ENCODE data around the gene AP2B1. TPM values are rescaled to one million over a fixed set of nuclear protein-coding genes. Genes with fewer than 3 reads are reported as not detected.
A peak's percentile ranks its signal among the peaks of the same experiment; 100 is the strongest.
"Not testable (repeated sequence)": the region's sequence is repeated elsewhere in the genome, so short reads cannot be mapped to it uniquely, and the experiment has no call there.

The AP2B1 gene
- total RNA-seq (2014; rRNA removed), result 75.3 and 100 TPM in 2 replicates
- polyA plus RNA-seq (2012), result 115 TPM

DNA sequence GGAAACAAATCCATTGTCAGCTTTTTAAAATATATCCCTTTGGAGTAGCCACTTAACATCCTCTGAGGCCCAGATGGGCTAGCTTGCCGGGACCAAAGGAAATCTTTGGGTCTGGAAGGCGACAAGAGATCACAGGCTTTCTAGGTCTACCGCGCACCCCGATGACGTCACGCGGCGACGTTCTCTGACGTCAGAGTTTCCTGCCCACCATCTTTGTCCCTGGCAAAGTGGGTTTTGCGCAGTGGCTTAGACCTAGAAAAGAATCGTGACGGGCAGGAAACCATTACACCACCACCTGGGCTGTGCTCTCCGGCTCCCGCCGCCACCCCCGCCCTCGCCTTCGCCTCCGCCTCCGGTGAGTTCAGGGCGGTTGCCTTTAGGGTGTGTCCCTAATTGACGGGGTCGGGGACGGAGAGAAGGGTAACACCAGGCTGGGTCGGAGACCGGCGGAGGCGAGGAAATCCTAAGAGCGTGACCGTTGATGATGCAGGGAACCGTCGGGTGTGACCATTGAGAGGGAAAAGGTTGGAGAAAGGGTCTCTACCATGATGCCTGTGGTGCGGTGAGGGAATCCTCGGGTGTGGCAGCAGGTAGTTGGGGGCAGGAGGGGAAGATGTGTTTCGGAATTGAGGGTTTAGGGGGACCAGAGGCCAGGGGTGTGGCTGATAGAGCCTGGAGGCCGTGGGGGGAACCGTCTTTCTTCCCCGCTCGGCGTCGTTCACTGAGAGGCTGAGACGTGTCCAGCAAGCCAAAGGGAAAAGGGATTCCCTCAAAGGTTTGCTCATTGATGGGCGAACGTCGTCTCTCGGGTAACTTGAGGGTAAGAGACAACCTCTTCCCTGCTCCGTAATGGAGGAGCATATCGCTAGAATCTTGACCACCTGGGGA, at the start of gene AP2B1:
Gene AP2B1, plus strand, starts transcription at position 249 of the 888 bp plus-strand sequence. CDS start 6,709 bp downstream, outside the sequence.
- peak; percentile 94 for DNase-seq (ENCODE audit: low read depth)

DNA sequence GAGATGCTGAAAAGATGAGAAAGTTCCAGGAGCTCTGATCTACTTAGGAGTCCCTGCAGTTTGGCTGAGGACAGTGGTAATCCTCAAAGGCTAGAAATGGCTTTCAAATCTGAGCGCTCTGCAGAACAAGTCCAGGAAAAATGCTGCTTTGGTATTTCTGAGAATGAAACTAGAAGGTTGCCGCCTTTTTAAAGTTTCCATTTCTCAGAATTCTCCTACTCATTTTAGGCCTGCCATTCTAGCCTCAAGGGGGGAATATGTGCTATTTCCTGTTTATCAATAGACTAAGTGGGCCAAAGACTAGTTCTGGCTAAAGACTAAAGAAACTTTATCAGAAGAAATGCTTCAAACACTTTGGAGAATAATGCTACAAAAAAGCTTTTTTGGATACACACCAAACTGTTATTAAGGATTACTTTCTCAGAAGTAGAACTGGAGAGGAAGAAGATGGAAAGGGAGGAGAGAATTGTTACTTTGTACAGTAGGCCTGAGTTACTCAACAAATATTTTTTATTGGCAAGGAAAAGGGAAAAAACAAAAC, 49.5 kb upstream of the AP2B1 start, which contains the start of gene SLFN12L:
Gene SLFN12L, minus strand, starts transcription at position 78 of the 541 bp plus-strand sequence. CDS start 15,314 bp downstream, outside the sequence.
- no peak for DNase-seq (ENCODE audit: low read depth)

DNA sequence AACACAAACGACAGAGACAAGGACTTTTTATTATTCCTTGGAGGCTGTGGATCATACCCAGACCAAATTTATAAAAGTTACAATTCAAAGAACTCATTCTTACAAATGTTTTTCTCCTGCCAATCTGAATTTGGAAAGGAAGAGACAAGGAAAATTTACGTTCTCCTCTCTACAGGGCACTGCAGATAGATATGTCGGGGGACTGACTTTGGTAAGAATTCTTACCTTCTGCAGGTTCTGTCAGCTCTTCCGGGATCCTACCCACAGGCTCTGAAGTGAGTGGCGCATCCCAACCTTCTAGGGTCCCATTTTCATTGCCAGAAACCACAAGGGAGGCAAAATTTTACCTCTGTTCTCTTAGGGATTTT, 47.5 kb upstream of the AP2B1 start:
- no peak for DNase-seq (ENCODE audit: low read depth)

DNA sequence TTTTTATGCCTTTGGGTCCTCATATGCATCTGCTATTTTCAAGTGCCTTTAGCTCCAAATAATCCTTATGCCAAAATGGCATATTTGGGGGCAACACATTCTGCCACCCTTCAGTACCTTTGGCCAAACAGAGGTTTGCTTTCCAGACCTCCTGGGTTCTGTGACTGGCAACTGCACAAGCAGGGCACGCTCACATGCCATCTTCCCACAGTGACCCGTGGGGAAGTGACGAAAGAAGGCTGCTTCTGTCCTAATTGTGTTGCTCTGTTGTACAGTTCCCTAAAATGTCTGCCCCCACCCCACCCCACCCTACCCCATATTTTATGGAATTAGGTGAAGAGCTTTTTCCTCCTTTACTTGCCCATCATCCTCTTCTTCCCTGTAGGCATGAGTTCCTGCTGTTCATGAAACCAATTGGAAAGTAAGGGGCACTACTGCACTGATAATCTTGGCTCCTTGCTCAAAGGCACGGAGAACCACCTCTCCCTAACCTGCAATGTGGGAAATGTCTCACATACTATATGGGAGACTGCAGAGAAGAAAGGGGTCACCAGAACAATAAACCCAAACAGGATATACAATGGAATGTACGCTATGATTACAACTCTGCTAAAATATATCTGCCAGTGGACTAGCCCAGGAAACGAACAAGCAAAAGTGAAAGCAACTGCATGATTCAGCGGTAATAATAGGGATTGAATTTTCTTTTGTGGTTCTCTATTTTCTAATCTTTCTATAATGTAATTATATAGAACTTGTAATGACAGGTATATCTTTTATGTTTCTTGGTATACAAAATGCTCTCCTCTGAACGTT, 46.3 kb upstream of the AP2B1 start:
- peak; percentile 38 for DNase-seq (ENCODE audit: low read depth)

DNA sequence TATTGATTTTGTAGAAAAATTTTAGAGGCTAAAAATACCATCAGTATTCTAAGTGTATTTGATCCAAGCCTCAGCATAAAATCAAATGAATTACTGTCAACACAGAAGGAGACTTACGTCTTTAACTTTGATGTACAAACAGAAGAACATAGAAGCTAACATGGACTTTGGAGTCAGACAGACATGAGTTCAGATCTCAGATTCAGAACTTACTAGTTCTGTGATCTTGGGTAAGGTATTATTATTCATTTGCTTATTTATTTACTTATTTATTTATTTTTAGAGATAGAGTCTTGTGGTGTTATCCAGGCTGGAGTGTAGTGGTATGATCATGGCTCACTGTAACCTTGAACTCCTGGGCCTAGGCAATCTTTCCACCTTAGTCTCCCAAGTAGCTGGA, 45.7 kb upstream of the AP2B1 start:
- no peak for DNase-seq (ENCODE audit: low read depth)

DNA sequence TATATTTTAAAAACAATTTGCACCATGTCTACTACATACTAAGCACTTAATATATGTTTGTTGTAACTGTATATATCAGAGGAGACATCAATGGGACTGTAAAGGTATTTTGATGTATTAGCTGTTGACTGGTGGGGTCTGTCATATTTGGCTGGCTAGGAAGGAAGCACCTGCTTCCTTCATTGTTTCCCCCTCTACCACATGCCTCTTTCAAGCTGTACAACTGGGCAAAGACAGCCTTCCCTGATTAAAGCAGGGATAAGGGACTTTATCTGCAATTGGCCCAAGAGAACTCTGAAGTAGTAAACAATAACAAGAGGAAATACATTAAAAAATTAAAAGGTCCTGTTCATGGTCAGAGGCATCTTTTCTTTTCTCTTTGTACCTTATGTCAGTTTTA, 44.1 kb upstream of the AP2B1 start:
- DNase-seq (ENCODE audit: low read depth), result no peak

DNA sequence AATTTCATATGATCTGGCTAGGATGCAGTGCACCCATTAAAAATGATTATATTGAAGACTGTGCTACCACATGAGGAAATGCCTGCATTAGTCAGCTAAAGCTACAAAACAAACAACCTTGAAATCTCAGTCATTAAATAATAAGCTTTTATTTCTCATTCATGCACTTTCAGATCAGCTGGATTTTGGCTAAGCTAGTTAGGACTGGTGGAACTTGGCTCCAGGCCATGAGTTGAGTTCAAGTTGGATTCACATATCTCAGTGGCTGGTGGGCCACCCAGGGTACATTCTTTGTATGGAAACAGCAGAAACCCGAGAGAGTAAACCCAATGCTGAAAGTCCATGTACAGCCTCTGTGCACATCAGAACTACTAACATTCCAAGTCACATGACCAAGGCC, 43.3 kb upstream of the AP2B1 start:
- no peak for DNase-seq (ENCODE audit: low read depth)

DNA sequence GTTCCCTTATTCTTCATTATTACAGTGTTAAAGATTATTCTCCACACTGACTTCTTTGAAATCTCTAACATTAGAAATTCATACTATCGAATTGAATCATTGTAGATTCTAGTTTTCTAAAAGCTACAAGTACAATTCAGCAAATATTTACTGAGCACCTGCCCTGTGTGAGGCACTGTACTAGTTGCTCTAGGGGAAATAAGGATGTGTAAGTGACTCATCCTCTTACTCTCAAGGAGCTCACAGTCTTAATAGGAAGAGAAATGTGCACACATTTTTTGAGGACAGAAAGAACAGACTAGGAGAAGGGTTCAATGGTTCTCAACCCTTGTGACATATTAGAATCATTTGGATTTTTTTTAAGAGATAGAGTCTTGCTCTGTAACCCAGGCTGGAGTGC, 42.0 kb upstream of the AP2B1 start:
- no peak for DNase-seq (ENCODE audit: low read depth)

DNA sequence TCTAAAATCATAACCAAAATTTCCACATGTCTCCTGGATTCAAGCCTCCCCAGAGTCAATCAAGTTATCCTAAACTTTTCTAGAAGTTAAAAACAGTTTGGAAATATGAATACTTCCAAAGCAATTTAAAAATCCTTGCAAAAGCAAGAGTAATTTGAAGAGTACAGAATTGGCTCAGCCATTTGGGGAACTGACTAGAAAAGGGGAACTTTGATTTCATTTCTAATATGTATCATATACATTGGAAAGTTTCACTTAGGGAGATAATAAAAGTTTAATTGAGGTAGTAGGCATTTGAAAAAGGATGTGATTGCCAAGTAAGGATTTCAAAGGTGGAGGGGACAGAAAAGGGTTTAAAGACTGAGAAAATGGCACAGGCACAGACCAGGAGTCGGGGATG, 40.6 kb upstream of the AP2B1 start:
- no peak for DNase-seq (ENCODE audit: low read depth)

DNA sequence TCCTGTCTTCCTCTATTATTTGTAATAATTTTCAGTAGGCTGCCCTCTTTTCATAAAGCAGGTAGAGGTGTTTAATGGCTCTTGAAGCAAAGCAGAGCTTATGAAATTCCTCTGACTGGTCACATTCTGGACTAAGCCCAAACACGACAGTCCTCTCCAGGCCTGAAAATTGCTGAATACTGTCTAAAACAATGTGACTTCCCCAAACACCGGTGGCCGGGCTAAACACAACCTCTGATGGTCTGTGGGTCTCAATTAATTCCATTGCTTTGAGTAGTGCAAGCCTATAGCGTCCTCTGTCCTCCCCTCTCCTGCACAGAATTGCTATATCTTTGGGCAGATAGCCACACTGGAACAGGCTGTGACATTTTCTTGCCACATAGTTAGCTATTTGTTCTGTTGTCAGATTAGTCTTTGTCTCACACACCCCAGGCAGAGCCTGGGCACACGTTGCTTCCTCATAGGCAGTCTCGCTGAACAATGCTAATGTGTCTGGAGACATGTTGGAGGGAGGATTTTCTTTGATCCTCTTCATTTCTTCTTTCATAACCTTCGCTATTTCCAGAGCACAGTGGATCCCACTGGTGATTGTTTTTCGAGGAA, 38.8 kb upstream of the AP2B1 start:
- DNase-seq (ENCODE audit: low read depth), result no peak

DNA sequence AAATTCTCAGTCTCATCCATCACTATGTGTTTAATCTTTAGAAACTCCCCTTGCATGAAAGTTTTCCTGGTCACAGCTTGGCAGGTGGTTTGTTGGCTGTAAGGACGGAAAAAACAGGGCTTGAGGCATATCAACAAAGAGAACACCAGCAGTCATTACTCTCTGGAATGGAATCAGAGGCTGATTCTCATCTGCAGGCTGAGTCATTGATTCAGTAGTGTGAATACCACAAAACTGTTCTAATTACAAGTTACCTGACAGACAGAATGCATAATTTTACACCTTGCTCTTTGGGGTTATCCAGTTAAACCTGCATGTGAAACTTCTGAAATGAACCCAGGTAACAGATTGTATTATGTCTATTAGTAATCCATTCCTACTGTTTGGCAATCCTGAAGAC, 38.1 kb upstream of the AP2B1 start:
- no peak for DNase-seq (ENCODE audit: low read depth)

DNA sequence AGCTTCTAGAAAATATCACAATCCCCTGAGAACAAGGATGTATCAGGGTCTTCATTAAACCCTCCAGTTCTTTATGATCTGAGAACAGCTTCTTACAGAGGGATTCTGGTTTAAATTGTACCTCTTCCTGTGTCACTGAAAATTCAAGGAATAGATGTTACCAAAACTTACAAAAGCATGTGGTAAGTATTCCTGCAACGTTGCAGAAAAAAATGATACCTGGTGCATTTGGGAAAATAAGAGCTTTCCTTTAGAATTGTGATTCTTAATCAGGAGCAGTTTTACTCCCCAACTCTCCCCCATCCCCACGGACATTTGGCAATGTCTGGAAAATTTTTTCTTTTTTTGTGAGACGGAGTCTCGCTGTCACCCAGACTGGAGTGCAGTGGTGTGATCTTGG, 33.8 kb upstream of the AP2B1 start:
- no peak for DNase-seq (ENCODE audit: low read depth)

DNA sequence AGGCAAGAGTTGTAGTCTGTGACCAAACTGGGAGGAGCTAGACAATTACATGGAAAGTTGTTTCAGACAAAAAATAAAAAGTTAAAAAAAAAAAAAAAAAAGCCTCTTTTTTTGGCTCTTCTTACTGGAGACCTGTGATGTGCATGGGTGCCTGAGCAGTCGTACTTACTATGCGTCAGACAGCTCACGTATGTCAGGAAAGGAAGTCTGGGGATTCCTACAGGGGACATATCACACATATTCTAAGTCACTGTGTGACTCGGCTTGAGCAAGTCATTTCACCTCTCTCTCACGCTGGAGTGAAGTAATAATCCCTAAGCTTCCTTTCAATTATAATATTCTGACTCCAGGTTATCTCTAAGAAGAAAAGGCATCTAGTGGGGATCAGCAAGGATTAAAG, 32.5 kb upstream of the AP2B1 start:
- DNase-seq (ENCODE audit: low read depth), result no peak

DNA sequence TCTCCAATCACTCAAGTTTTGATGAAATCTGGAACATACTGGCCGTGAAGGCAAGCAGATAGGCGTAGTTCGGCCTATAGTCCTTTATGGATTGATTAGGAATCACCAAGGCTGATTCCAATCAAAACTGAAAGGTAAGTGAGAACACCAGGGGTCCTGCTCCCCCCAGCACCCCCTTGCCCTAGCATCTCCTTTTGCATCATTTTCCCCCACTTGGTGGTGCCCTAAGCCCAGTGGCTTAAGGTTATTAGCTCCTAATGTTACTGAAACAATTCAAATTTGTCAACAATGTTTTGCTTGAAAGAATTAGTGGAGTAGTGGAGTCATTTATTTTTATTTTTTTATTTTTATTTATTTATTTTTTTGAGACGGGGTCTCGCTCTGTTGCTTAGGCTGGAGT, 31.4 kb upstream of the AP2B1 start:
- no peak for DNase-seq (ENCODE audit: low read depth)

DNA sequence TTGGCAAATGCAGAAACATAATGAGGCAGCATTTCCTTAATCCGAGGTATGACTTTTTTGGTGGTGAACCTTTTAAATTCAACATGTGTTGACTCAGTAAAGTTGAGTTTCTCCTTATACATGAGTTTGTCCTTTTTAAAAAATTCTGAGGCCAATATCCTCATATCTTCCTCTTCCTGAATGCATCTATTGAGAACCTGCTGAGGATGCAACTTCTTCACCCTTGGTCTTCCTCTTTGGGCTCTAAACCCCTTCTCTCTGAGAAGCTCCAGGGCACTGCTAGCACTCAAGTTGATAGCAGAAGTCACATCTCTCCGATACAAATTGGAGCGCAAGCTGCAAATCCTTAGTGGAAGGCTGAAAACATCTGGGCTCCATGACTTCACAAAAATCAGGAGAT, 29.8 kb upstream of the AP2B1 start:
- no peak for DNase-seq (ENCODE audit: low read depth)

DNA sequence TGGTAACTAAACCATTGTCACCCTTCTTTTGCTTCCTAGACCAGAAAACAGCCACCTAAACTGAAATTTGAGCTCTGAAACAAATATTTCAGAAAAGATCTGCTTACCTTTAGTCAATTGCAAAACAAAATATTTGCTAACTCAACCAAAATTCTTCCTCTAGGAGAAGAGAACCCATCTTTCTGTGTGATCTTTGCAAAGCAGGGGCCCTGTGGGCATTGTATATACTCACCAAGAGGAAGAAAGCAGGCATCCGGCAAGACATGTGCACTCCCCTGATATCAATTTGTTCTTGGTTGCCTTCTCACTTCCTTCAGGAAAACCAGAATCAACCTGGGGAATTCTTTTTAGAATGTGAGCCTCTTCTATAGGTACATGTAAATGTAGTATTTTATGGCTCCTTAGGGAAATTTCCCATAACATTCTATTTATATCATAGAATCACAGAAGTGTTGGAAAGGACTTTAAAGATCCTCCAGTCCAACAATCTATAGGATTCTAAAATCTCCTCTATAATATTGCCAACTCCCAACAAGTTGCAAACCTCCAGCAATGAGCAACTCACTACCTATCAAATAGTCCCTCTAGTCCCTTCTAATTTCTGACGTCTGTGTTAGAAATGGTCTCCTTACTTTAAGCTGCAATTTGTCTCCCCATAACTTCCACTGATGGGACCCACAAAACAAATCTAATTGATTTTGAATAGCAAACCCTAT, 27.5 kb upstream of the AP2B1 start:
- DNase-seq (ENCODE audit: low read depth), result no peak

DNA sequence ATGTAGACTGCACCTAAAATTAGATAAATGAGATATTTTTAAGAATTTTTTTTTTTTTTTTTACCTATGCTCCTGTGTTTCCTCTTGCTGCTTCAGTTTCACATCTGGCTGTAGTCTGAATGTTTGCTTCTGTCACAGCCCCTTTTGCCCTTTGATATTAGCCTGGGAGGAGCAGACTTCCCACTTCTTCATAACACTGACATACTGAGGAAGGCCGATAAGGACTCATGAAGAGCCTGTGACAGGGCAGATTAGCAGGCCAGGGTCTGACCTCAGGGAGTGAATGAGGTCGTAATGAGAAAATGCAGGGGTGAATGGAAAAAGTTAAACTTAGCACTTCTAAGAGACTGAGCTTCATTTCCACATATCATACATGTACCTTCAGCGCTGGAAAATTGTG, 26.4 kb upstream of the AP2B1 start, which contains the start of gene SLFN14:
Gene SLFN14, minus strand, starts transcription at position 117 of the 400 bp plus-strand sequence. CDS start 2,757 bp downstream, outside the sequence.
- no peak for DNase-seq (ENCODE audit: low read depth)

DNA sequence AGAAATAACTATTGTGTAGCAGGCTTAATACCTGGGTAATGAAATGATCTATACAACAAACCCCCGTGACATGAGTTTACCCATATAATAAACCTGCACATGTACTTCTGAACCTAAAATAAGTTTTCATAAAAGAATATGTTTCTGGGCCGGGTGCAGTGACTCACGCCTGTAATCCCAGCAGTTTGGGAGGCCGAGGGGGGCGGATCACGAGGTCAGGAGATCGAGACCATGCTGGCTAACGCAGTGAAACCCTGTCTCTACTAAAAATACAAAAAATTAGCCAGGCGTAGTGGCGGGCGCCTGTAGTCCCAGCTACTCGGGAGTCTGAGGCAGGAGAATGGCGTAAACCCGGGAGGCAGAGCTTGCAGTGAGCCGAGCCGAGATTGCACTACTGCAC, 23.9 kb upstream of the AP2B1 start:
- not testable (repeated sequence) for DNase-seq (ENCODE audit: low read depth)

DNA sequence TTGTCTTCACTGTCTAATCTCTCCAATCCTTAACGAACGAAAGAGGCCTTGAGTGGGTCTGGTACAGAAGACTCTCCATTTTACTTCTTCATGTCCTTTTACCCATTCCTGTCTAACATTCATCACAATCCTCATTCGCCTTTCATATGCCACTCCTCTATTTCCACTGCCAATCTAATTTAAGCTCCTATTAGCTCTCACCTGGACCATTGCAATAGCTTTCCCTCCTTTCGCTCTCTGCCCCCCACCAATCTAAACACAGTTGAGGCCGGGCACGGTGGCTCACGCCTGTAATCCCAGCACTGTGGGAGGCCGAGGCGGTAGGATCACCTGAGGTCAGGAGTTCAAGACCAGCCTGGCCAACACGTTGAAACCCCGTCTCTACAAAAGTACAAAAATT, 20.2 kb upstream of the AP2B1 start:
- no peak for DNase-seq (ENCODE audit: low read depth)

DNA sequence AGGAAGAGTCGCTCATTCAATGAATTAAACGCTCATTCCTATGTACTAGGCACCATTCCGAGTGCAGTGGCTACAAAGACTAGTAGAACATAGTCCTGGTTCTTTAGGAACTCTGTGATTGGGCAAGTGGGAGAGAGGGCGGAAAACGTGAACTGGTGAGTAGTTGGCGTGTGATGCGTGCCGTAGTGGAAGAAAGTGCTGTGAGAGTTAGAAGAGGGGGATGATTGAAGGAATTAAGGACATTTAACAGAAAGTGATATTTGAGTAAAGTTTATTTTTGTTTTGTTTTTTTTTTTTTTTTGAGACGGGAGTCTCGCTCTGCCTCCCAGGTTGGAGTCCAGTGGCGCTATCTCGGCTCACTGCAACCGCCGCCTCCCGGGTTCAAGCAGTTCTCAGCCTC, 18.6 kb upstream of the AP2B1 start:
- peak; percentile 64 for DNase-seq (ENCODE audit: low read depth)

DNA sequence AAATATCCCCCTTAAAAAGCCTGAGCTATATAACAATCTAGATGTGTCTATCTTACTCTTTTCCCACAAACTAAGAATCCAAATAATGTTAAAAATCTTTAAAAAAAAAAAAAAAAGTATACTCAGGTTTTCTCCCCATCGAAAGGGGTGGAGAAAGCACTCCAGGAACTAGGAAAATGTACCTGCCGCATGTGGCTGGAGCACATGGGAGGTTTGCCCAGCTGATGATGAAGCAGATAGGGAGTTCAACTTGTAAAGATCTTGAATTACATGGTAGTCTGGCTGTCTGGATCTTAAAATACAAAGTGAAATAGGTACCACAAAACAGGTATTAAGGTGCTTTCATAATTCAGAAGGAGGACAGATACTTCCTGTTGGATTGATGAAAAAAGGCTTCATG, 17.7 kb upstream of the AP2B1 start:
- DNase-seq (ENCODE audit: low read depth), result no peak
